GM12891 (cell line): ENCODE results near the gene PALM3.

ENCODE experiments used
- POLR2A ChIP-seq: IDR thresholded peaks from 2 replicates; pipeline ENCODE4 v1.6.1; 2011; ENCODE audit warnings: low read depth, low read length, control low read depth
- POLR2AphosphoS5 ChIP-seq: IDR thresholded peaks from 2 replicates; pipeline ENCODE4 v1.6.1; 2011; ENCODE audit warnings: low read depth, low read length, control low read depth

GRCh38 chr19:14052470-14052869 is 9.4 kb downstream of the PALM3 start:
- TF ChIP-seq POLR2A (no peak), POLR2AphosphoS5 (no peak)
